H1 (cell line): ENCODE measurements around the gene RCAN3. TPM values are rescaled to one million over a fixed set of nuclear protein-coding genes. Genes with fewer than 3 reads are reported as not detected.

Experiments used
- CTCF ChIA-PET: fragments of 300-600 bp; sonication (Branson Sonifier 250); formaldehyde crosslinking; loops from one replicate; lab custom pipeline; 2021; ENCODE audit not compliant: partially characterized antibody; lab: Charles Lee
- POLR2A ChIA-PET: fragments of 300-600 bp; sonication (Branson Sonifier 250); formaldehyde crosslinking; loops from one replicate; lab custom pipeline; 2021; ENCODE audit warnings: inconsistent platforms; ENCODE audit not compliant: partially characterized antibody; lab: Charles Lee
- DNase-seq, 2 experiments: peaks; one replicate each; pipeline versions ENCODE4 v3.0.0 to v3.0.0-alpha.2; 2010 to 2022; ENCODE audit warnings: low spot score in 2 of 2, low read depth in 1 of 2, mixed read lengths in 1 of 2
- FAIRE-seq: peaks from 2 replicates; lab custom pipeline; 2011; peaks lifted over from hg19 to GRCh38; lab: Jason Lieb, UNC
- H2AFZ ChIP-seq: 2 replicates; pipeline ENCODE4 v1.8.1; 2012; ENCODE audit warnings: low read length, inconsistent platforms
- H2AK5ac ChIP-seq: 2 replicates; pipeline ENCODE4 v1.6.1; 2013; ENCODE audit warnings: low read depth, low read length
- H2BK120ac ChIP-seq: replicated peaks from 2 replicates; pipeline ENCODE3; 2013; ENCODE audit warnings: low read depth, low read length, inconsistent platforms
- H2BK12ac ChIP-seq: 2 replicates; pipeline ENCODE4 v1.6.1; 2013; ENCODE audit warnings: low read depth, low read length
- H2BK15ac ChIP-seq: 2 replicates; pipeline ENCODE4 v1.6.1; 2013; ENCODE audit warnings: low read length
- H2BK20ac ChIP-seq: 2 replicates; pipeline ENCODE4 v1.6.1; 2013; ENCODE audit warnings: low read length
- H2BK5ac ChIP-seq: 2 replicates; pipeline ENCODE4 v1.6.1; 2013; ENCODE audit warnings: low read depth, low read length
- H3K14ac ChIP-seq: 2 replicates; pipeline ENCODE4 v1.6.1; 2013; ENCODE audit warnings: inconsistent platforms; ENCODE audit not compliant: insufficient read length
- H3K18ac ChIP-seq: 2 replicates; pipeline ENCODE4 v1.6.1; 2013; ENCODE audit warnings: low read length; ENCODE audit errors: extremely low read depth
- H3K23ac ChIP-seq: 2 replicates; pipeline ENCODE4 v1.6.1; 2013; ENCODE audit warnings: inconsistent platforms; ENCODE audit not compliant: insufficient read length
- H3K23me2 ChIP-seq: 2 replicates; pipeline ENCODE4 v1.6.1; 2013; ENCODE audit warnings: low read depth, low read length
- H3K27ac ChIP-seq: 2 replicates; pipeline ENCODE4 v1.6.1; 2011; ENCODE audit warnings: low read depth, low read length, inconsistent platforms
- H3K27me3 ChIP-seq, 4 experiments: replicated peaks in 1 of 4; 1 replicate in 1 of 4; 2 replicates in 3 of 4; pipeline versions ENCODE4 v1.6.1 to v1.8.1; 2011 to 2013; ENCODE audit warnings: low read length in 3 of 4, mild to moderate bottlenecking in 3 of 4, inconsistent platforms in 2 of 4, mixed read lengths in 2 of 4, moderate library complexity in 1 of 4; ENCODE audit not compliant: control insufficient read depth in 3 of 4, insufficient read depth in 3 of 4; ENCODE audit errors: extremely low read depth in 1 of 4
- H3K36me3 ChIP-seq, 4 experiments: 2 replicates each; pipeline versions ENCODE4 v1.6.1 to v1.8.1; 2011 to 2013; ENCODE audit warnings: mild to moderate bottlenecking in 4 of 4, low read length in 3 of 4, moderate library complexity in 2 of 4, control low read depth in 1 of 4, inconsistent platforms in 1 of 4; ENCODE audit not compliant: insufficient read depth in 4 of 4, control insufficient read depth in 2 of 4
- H3K4ac ChIP-seq: replicated peaks from 2 replicates; pipeline ENCODE3; 2013; ENCODE audit warnings: low read length, low read depth, mixed read lengths, inconsistent platforms; ENCODE audit not compliant: insufficient read length
- H3K4me1 ChIP-seq, 4 experiments: replicated peaks in 1 of 4; 1 replicate in 1 of 4; 2 replicates in 3 of 4; pipeline versions ENCODE4 v1.6.1 to v1.8.1; 2011 to 2013; ENCODE audit warnings: low read length in 3 of 4, inconsistent platforms in 2 of 4, mixed read lengths in 1 of 4; ENCODE audit not compliant: insufficient read depth in 4 of 4, control insufficient read depth in 3 of 4
- H3K4me2 ChIP-seq, 2 experiments: 2 replicates each; pipeline versions ENCODE4 v1.6.1 to v1.8.1; 2011 to 2013; ENCODE audit warnings: low read depth in 2 of 2, low read length in 2 of 2, control low read depth in 1 of 2, inconsistent platforms in 1 of 2, mild to moderate bottlenecking in 1 of 2; ENCODE audit not compliant: insufficient read depth in 1 of 2
- H3K4me3 ChIP-seq, 4 experiments: fragments of 200-600, 300-600 bp in 1 of 4; sonication (generic), shearing (Covaris generic), sonication (Bioruptor Twin) in 1 of 4; 2 replicates each; pipeline versions ENCODE4 v1.5.1 to v1.8.1; 2011 to 2016; ENCODE audit warnings: low read length in 4 of 4, low read depth in 3 of 4, control low read depth in 2 of 4, inconsistent platforms in 2 of 4, mild to moderate bottlenecking in 2 of 4, mixed read lengths in 1 of 4, moderate library complexity in 1 of 4; ENCODE audit not compliant: insufficient read depth in 2 of 4; ENCODE audit errors: extremely low read depth in 1 of 4
- H3K56ac ChIP-seq: replicated peaks from 2 replicates; pipeline ENCODE3; 2013; ENCODE audit warnings: low read depth, mild to moderate bottlenecking, mixed read lengths, low read length, inconsistent platforms; ENCODE audit not compliant: insufficient read length
- H3K79me1 ChIP-seq: 2 replicates; pipeline ENCODE4 v1.6.1; 2013; ENCODE audit warnings: low read depth, low read length, control low read depth
- H3K79me2 ChIP-seq, 2 experiments: 2 replicates each; pipeline versions ENCODE4 v1.6.1 to v1.8.1; 2012 to 2013; ENCODE audit warnings: low read length in 2 of 2, mild to moderate bottlenecking in 2 of 2, inconsistent platforms in 1 of 2; ENCODE audit not compliant: insufficient read depth in 2 of 2, control insufficient read depth in 1 of 2
- H3K9ac ChIP-seq, 4 experiments: replicated peaks in 1 of 4; 1 replicate in 1 of 4; 2 replicates in 3 of 4; pipeline versions ENCODE4 v1.6.1 to v1.8.1; 2011 to 2013; ENCODE audit warnings: low read depth in 3 of 4, low read length in 3 of 4, control low read depth in 2 of 4, mild to moderate bottlenecking in 2 of 4, moderate library complexity in 2 of 4, inconsistent platforms in 1 of 4; ENCODE audit errors: extremely low read depth in 1 of 4
- H3K9me3 ChIP-seq, 2 experiments: 2 replicates each; pipeline versions ENCODE4 v1.6.1 to v1.8.1; 2012 to 2013; ENCODE audit warnings: mild to moderate bottlenecking in 2 of 2, moderate library complexity in 2 of 2, control low read depth in 1 of 2, inconsistent platforms in 1 of 2, low read depth in 1 of 2, low read length in 1 of 2, mixed read lengths in 1 of 2; ENCODE audit not compliant: insufficient read depth in 2 of 2
- H4K20me1 ChIP-seq, 2 experiments: replicated peaks in 1 of 2; 2 replicates each; pipeline versions ENCODE3 to v1.8.1; 2011 to 2013; ENCODE audit warnings: inconsistent platforms in 2 of 2, low read length in 2 of 2, mild to moderate bottlenecking in 1 of 2; ENCODE audit not compliant: insufficient read depth in 2 of 2, control insufficient read depth in 1 of 2
- H4K5ac ChIP-seq: 2 replicates; pipeline ENCODE4 v1.6.1; 2013; ENCODE audit warnings: low read length, low read depth, mixed read lengths, inconsistent platforms; ENCODE audit not compliant: insufficient read length
- H4K8ac ChIP-seq: 2 replicates; pipeline ENCODE4 v1.8.0; 2013; ENCODE audit warnings: mild to moderate bottlenecking, moderate library complexity, low read length, inconsistent platforms; ENCODE audit not compliant: insufficient read depth; ENCODE audit errors: extremely low read depth
- H4K91ac ChIP-seq: replicated peaks from 2 replicates; pipeline ENCODE3; 2013; ENCODE audit warnings: low read length, mixed read lengths, inconsistent platforms; ENCODE audit not compliant: insufficient read length
- CEBPB ChIP-seq: IDR thresholded peaks from 2 replicates; pipeline ENCODE4 v1.6.1; 2012; ENCODE audit warnings: low read depth, low read length
- WGBS, 2 experiments: shearing (Covaris generic) in 1 of 2; methylation state at CpG; one replicate each; pipeline versions ENCODE4 v1.1.6 to v1.1.7; 2013 to 2015; ENCODE audit warnings: low lambda C conversion rate in 2 of 2, mixed read lengths in 2 of 2, inconsistent platforms in 1 of 2, low coverage in 1 of 2, missing lambda C conversion rate in 1 of 2; ENCODE audit not compliant: insufficient replicate concordance in 2 of 2, insufficient coverage in 1 of 2, insufficient read length in 1 of 2; ENCODE audit errors: extremely low coverage in 1 of 2, missing lambda C conversion rate in 1 of 2; 5-methylcytosine and 5-hydroxymethylcytosine counted together
- polyA plus RNA-seq, 7 experiments: library from polyadenylated mRNA; depleted of rRNA in 3 of 7; stranded (reverse) in 5 of 7; unstranded in 2 of 7; fragments of >200 nt in 5 of 7; fragments of 200-250 nt in 2 of 7; gene quantifications; 1 replicate in 5 of 7; 2 replicates in 1 of 7; 4 replicates in 1 of 7; pipeline versions ENCODE4 v1.2.1 to v1.2.3, GENCODE V29; 2011 to 2013; ENCODE audit warnings: missing spikeins in 2 of 7, mixed read lengths in 2 of 7
- total RNA-seq: library from RNA; stranded (reverse); fragmentation: NEBNext Ultra II Directional; extraction: Animal tissue kit (Norgen Biotek cat#: 25700); gene quantifications from 2 replicates; pipeline ENCODE4 v1.2.1, GENCODE V29; 2021
- TF ChIP-seq, protein P1 (sequence below): IDR thresholded peaks from 2 replicates; pipeline ENCODE4 v1.6.1; 2012; ENCODE audit warnings: low read length, inconsistent platforms

The RCAN3 gene
- total and polyA plus RNA-seq, 2 of the 8 experiments (the other 6 are each of a cell fraction or from before 2014, with no cell fraction given) = 5.6 to 16.6 TPM

- peaks cover 0 to 3% (median 0%) of the 10 kb centered on the region in 4 experiments; a peak in 1 of 7 replicates for H3K4me1 ChIP-seq
- no peak overlapping the region for H2BK15ac ChIP-seq
- no peak overlapping the region for H4K8ac ChIP-seq
- no peak for DNase-seq
- no peaks in the 10 kb centered on the region for H3K79me1 ChIP-seq
- H4K5ac ChIP-seq = no peak overlapping the region
- WGBS, 2 experiments = 93% methylated on average over 14 of the region's 16 CpGs; no CpG with 5 or more reads in 1 of the 2 experiments
- FAIRE-seq = no peak
- no peaks in the 10 kb centered on the region for H3K27me3 ChIP-seq
- H3K9ac ChIP-seq = no peak overlapping the region
- H3K14ac ChIP-seq = no peak overlapping the region
- H3K56ac ChIP-seq = no peak overlapping the region
- H3K4me2 ChIP-seq = no peak overlapping the region
- no peak overlapping the region for H2BK120ac ChIP-seq
- no peak overlapping the region for H3K18ac ChIP-seq
- H2BK20ac ChIP-seq = no peak overlapping the region
- no peaks in the 10 kb centered on the region for H3K9me3 ChIP-seq
- no peak overlapping the region for H3K27ac ChIP-seq
- no peak overlapping the region for H3K4ac ChIP-seq
- H2BK12ac ChIP-seq = peak overlapping the region; percentile 39; the same call in 1 of the 2 replicates
- peak overlapping the region; percentile 14 for H2AFZ ChIP-seq
- no peaks in the 10 kb centered on the region for H4K20me1 ChIP-seq
- no peaks in the 10 kb centered on the region for H3K23me2 ChIP-seq
- H2BK5ac ChIP-seq = no peak overlapping the region
- H3K23ac ChIP-seq = no peak overlapping the region
- CTCF ChIA-PET = interaction anchor here (0.7 to 1.5 kb wide), 7 partner anchors 11 to 105 kb away, joined by 3 to 5 read pairs (median 4); partner anchors contain the start of gene NIPAL3
- H2AK5ac ChIP-seq = no peak overlapping the region
- no peak overlapping the region for H4K91ac ChIP-seq
- H3K36me3 ChIP-seq = no peaks in the 10 kb centered on the region
- H3K4me3 ChIP-seq = no peak overlapping the region
- H3K79me2 ChIP-seq = no peaks in the 10 kb centered on the region
- POLR2A ChIA-PET = no interaction called here
- TF ChIP-seq, protein P1, sequence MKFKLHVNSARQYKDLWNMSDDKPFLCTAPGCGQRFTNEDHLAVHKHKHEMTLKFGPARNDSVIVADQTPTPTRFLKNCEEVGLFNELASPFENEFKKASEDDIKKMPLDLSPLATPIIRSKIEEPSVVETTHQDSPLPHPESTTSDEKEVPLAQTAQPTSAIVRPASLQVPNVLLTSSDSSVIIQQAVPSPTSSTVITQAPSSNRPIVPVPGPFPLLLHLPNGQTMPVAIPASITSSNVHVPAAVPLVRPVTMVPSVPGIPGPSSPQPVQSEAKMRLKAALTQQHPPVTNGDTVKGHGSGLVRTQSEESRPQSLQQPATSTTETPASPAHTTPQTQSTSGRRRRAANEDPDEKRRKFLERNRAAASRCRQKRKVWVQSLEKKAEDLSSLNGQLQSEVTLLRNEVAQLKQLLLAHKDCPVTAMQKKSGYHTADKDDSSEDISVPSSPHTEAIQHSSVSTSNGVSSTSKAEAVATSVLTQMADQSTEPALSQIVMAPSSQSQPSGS = no peak
- TF ChIP-seq CEBPB = no peak
Observed at GRCh38 chr1:24481843-24482610, 20.6 kb upstream of the RCAN3 start.
